SK-N-SH treated with all-trans-retinoic acid at 6 μM for 48 hours (cell line): ENCODE measurements around the gene VPS26B.

Experiments
- ARNTL ChIP-seq: fragments of 450-650 bp; formaldehyde crosslinking; IDR thresholded peaks from 2 replicates; pipeline ENCODE4 v1.5.0; 2020; ENCODE audit warnings: low read depth, mild to moderate bottlenecking, moderate library complexity, borderline replicate concordance
- CREB5 ChIP-seq: fragments of 250-450 bp; sonication (Bioruptor Pico); IDR thresholded peaks from 2 replicates; pipeline ENCODE4 v1.5.1; 2020; ENCODE audit warnings: low read depth, mild to moderate bottlenecking, moderate library complexity
- ESRRG ChIP-seq: fragments of 250-450 bp; sonication (Bioruptor Pico); IDR thresholded peaks from 2 replicates; pipeline ENCODE4 v1.6.1; 2021; ENCODE audit warnings: mild to moderate bottlenecking
- TCF4 ChIP-seq: fragments of 250-450 bp; sonication (Bioruptor Pico); IDR thresholded peaks from 2 replicates; pipeline ENCODE4 v1.8.0; 2021; ENCODE audit warnings: mild to moderate bottlenecking, moderate library complexity, borderline replicate concordance

- TF ChIP-seq ARNTL (CRISPR knock-in tag) (no peak), CREB5 (no peak), ESRRG (CRISPR knock-in tag) (no peak), TCF4 (CRISPR knock-in tag) (no peak)
Observed at GRCh38 chr11:134277183-134278001, 52.9 kb downstream of the VPS26B start.
